Myocyte (in vitro differentiated cells): Measurements from ENCODE around the gene FIBP. TPM values are rescaled to one million over a fixed set of nuclear protein-coding genes. Genes with fewer than 3 reads are reported as not detected.
A peak's percentile ranks its signal among the peaks of the same experiment; 100 is the strongest.

Experiments
- DNase-seq: peaks from one replicate; pipeline ENCODE4 v3.0.0-alpha.2; 2012; ENCODE audit warnings: low read depth
- total RNA-seq: library from RNA; depleted of rRNA; stranded (reverse); fragments of >200 nt; gene quantifications from 2 replicates; pipeline ENCODE4 v1.2.3, GENCODE V29; 2014

FIBP gene
- total RNA-seq, 1 donor from 2014 or later: 92.4 TPM

DNA sequence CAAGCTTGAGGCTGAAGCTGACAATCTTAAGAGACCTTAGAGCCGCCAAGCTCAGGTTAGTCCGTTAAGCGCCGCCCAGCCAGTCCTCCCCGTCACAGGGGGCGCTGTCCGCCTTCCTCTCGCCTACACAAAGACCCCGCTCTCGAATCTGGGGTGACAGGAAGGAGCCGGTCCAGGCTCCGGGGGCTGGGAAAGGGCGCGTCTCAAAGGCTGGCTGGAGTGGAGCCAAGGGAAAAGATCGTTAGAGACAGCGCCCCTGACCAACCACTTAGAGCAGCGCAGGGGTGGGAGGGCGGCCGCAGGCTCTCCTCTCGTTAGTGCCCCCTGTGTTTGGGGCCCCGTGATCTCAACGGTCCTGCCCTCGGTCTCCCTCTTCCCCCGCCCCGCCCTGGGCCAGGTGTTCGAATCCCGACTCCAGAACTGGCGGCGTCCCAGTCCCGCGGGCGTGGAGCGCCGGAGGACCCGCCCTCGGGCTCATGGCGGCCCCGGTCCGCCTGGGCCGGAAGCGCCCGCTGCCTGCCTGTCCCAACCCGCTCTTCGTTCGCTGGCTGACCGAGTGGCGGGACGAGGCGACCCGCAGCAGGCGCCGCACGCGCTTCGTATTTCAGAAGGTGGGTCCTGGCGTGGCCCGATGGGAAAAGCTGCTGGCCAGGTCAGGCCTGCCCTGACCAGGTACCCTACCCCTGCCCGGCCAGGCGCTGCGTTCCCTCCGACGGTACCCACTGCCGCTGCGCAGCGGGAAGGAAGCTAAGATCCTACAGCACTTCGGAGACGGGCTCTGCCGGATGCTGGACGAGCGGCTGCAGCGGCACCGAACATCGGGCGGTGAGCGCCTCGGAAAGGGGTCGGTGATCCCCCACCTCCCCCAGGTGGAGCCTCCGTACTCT lies 27.8 kb downstream of the FIBP start, which contains the start of gene MUS81:
Gene MUS81 (plus strand): TSS at position 156 of the 887 bp plus-strand sequence. CDS start 321 bp downstream, at position 477.
- DNase-seq: peak; percentile 99

GRCh38 chr11:65859812-65860277 lies 28.4 kb downstream of the FIBP start:
- DNase-seq: no peak

GRCh38 chr11:65859095-65859811 lies 29.0 kb downstream of the FIBP start:
- DNase-seq: peak; percentile 99

DNA sequence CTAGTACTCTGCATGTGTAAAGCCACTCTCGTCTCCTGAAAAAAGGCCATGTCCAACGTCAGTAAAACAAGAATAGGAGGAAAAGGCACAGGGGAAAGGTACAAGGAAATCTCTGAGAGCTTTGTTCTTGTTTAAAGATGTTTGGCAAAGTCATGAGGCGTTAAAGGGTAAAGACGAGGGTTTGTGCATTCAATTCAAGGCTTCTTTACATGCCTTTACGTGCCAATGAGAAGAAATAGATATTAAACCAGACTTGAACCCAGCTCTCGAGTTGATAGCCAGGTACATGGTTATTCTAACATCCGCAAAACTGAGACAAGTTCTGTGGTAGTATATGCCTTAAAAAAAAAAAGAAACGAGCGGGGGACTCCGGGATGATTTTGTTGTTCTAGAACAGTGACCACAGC lies 29.6 kb downstream of the FIBP start:
- no peak for DNase-seq

- peak; percentile 98 for DNase-seq
These were observed 30.2 kb downstream of the FIBP start, which contains the start of gene CFL1 for GRCh38 chr11:65857853-65858680. Gene CFL1, minus strand, starts transcription at chr11:65858180. Its CDS starts 81 bp downstream, at chr11:65858099.

GRCh38 chr11:65857500-65857852 lies 30.8 kb downstream of the FIBP start:
- peak; percentile 44 for DNase-seq

DNA sequence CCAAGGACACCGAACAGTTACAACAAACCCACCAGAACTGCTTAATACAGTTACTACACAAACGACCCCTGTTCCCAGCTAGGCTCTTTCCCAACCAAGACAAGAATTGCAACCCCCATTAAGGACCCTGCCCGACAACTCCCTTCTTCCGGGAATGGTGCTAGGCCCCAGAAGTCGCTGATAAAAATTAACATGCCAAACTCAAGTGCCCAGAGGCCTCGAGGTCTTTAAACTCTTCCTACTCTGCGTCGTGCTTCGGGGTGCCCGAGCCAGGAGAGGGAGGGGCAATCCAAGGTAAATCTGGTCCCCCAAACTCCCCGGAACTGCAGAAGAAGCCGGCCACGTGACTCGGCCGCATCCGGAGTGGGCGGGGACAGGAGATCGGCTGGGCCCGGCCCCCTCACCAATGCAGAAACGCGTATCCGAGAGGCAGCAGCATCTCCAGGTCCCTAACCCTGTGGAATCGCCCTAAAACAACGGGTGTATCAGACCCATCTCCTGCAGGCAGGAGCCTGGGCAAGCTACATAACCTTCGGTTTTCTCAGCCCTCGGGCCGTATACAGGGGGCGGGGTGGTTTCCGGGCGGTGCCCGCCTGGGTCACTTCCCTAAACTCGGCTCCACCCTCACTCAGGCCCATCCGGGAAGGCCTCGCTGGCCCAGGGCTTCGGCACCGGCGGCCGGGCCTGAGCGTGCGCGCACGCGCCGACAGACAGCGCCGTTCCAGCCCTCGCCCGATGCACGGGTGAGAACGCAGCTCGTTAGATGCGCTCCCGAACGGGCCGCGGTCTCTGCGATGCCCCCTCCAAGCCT lies 31.4 kb downstream of the FIBP start:
- DNase-seq: peak; percentile 73

DNA sequence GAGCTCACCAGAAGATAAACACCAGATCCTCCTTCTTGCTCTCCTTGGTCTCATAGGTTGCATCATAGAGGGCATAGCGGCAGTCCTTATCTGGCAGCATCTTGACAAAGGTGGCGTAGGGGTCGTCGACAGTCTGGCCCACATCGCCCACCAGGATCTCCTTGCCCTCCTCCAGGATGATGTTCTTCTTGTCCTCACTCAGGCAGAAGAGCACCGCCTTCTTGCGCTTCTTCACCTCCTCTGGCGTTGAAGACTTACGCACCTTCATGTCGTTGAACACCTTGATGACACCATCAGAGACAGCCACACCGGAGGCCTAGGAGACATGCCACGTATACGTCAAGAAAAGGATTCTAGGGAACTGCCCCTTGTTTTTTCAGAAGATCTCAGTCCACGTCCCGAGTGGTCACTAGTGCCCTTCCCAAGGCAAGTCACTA lies 32.3 kb downstream of the FIBP start:
- DNase-seq: no peak

DNA sequence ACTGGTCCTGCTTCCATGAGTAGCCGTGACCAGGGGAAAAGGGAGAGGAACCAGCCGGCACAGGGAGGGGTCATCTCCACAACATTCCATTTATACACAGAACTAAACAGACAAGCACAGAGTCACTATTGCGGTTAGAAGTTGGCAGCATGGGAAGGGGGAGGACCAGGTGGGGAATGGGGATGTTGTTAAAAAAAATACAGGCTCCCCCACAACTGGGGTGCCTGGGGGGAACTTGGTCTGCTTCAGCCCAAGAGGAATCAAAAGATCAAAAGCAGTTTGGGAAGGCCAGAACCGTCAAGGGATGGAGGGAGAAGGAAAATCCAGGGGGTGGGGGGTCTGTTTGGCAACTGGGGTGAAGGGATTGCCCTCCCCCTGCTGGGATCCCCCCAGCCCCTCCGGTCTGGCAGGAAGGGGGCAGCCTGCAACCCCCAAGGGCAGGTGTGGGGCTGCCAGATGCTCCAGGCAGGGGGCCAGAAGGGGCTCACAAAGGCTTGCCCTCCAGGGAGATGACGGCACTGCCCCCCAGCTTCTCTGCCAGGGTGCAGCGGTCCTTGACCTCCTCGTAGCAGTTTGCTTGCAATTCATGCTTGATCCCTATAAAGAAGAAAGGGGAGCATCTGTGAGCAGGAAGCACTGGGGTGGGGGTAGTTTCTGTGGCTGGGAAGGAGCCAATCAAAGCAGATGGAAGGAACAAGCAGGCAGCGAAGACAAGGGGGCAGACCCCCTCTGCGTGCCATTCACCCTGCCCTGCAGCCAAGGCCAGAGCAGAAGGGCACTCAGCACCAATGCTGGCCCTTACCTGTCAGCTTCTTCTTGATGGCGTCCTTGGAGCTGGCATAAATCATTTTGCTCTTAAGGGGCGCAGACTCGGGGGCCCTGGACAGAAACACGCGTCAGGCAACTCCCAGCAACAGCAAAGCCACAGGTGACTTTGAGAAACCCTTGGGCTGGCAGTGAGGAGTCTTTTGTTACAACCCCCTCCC lies 33.1 kb downstream of the FIBP start:
- DNase-seq: no peak

DNA sequence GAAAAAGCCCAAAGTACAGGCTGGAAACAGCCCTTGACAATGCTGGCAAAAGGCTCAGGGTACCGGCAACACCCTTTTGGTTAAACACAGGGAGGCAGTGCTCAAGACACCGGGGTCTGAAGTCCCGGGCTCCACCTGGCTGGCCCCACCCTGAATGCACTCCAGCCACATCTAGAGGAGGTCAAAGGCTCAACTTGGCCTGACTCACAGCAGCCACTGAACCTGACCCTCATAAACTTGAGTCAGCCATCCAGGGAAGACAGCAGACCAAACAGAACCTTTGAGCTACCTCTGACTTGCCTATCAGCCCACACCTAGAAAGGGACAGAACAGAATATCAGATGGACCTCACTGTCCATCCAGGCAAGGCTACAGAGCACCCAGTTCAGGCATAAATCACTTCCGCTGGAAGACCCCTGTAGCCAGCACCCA lies 34.1 kb downstream of the FIBP start:
- no peak for DNase-seq

- DNase-seq: no peak
These were observed 34.9 kb downstream of the FIBP start for GRCh38 chr11:65853246-65853979.

DNA sequence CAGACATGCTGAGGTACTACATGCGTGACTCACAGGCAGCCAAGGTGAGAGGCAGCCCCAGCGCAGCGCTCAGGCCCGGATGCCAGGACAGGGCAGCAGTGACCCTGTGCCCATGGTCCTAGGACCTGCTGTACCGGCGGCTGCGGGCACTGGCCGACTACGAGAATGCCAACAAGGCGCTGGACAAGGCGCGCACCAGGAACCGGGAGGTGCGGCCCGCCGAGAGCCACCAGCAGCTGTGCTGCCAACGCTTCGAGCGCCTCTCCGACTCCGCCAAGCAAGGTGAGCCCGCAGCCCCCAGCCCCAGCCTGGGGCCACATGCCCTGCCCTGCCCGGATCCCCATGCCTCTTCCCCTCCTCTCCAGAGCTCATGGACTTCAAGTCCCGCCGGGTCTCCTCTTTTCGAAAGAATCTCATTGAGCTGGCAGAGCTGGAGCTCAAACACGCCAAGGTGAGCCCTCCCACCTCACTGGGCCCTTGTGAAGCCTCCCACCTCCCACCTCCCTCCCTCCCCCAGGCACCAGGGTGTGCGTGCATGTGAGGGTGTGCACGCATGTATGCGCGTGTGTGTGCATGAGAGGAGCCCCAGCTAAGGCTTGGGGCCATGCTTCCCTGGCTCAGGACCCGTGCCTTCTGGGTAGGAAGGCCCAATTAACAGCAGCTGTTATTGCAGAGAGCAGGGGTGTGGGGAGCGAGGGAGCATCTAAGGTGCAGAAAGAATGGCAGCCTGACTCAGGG lies 35.6 kb downstream of the FIBP start:
- no peak for DNase-seq

GRCh38 chr11:65851811-65852507 lies 36.3 kb downstream of the FIBP start:
- no peak for DNase-seq

DNA sequence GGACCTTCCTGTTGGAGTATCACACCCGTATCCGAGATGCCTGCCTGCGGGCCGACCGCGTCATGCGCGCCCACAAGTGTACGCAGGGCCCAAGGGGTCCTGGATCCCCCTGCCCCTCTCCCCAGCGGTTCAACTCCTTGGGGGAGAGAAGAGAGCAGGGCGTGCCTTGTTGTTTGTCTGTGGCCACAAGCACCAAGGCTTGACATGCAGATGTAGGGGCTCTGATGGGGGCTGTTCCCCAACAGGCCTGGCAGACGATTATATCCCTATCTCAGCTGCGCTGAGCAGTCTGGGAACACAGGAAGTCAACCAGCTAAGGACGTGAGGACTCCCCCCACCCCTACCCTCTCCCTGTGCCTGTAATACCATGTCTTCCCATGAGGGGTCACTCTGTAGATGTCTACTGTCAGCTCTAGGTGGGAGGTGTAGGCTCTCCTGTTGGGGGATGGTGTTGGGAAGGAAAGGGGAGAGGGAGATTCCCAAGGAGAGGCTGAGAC lies 37.1 kb downstream of the FIBP start:
- no peak for DNase-seq

- DNase-seq: no peak
These were observed 37.8 kb downstream of the FIBP start for GRCh38 chr11:65850217-65851082.

GRCh38 chr11:65849771-65850216 lies 38.5 kb downstream of the FIBP start:
- DNase-seq: no peak
